GM12878 (cell line): ENCODE data around the gene CNTRL. TPM values are rescaled to one million over a fixed set of nuclear protein-coding genes. Genes with fewer than 3 reads are reported as not detected.

Experiments used
- CBX5 ChIP-seq: sonication (generic); IDR thresholded peaks from 2 replicates; pipeline ENCODE4 v1.6.1; 2016; ENCODE audit warnings: low read depth, moderate library complexity, mild to moderate bottlenecking, inconsistent platforms
- CEBPZ ChIP-seq: fragments of 150-350 bp; IDR thresholded peaks from 2 replicates; pipeline ENCODE4 v1.6.1; 2016; ENCODE audit warnings: low read depth, low read length
- EGR1 ChIP-seq, 2 experiments: IDR thresholded peaks; 1 replicate in 1 of 2; 2 replicates in 1 of 2; pipeline ENCODE4 v1.6.1; 2011 to 2012; ENCODE audit warnings: low read depth in 2 of 2, low read length in 2 of 2, borderline replicate concordance in 1 of 2, mild to moderate bottlenecking in 1 of 2, moderate library complexity in 1 of 2
- IKZF1 ChIP-seq: fragments of 450-650 bp; conservative IDR thresholded peaks from 2 replicates; pipeline ENCODE4 v1.6.1; 2017; ENCODE audit warnings: antibody characterized with exemption, mild to moderate bottlenecking
- NRF1 ChIP-seq: conservative IDR thresholded peaks from 2 replicates; pipeline ENCODE4 v1.6.1; 2011; ENCODE audit warnings: mild to moderate bottlenecking, low read depth, low read length, improper control_type of control experiment
- RBBP5 ChIP-seq: fragments of 200-600 bp; sonication (generic); conservative IDR thresholded peaks from 2 replicates; pipeline ENCODE4 v1.6.1; 2016
- SMC3 ChIP-seq: IDR thresholded peaks from 2 replicates; pipeline ENCODE4 v1.6.1; 2011; ENCODE audit warnings: low read length, improper control_type of control experiment, borderline replicate concordance
- TCF12 ChIP-seq: IDR thresholded peaks from 2 replicates; pipeline ENCODE4 v1.6.1; 2011; ENCODE audit warnings: low read depth, mild to moderate bottlenecking, low read length
- ZNF207 ChIP-seq: fragments of 450-650 bp; IDR thresholded peaks from 2 replicates; pipeline ENCODE4 v1.6.1; 2014; ENCODE audit warnings: antibody characterized with exemption, mild to moderate bottlenecking, borderline replicate concordance
- ZNF592 ChIP-seq: fragments of 450-650 bp; IDR thresholded peaks from 2 replicates; pipeline ENCODE4 v1.6.1; 2017; ENCODE audit warnings: mild to moderate bottlenecking, moderate library complexity
- ZNF687 ChIP-seq: fragments of 450-650 bp; IDR thresholded peaks from 2 replicates; pipeline ENCODE4 v1.6.1; 2017; ENCODE audit warnings: mild to moderate bottlenecking, moderate library complexity
- polyA plus RNA-seq, 11 experiments: library from polyadenylated mRNA; depleted of rRNA in 4 of 11; unstranded in 6 of 11; stranded (reverse) in 5 of 11; fragments of >200 nt; fragmentation: Nextera tagmentation in 4 of 11; fragmentation: Illumina TruSeq in 1 of 11; extraction: Ambion mirVana in 4 of 11; extraction: Trizol in 1 of 11; gene quantifications; 1 replicate in 1 of 11; 2 replicates in 10 of 11; pipeline versions ENCODE4 v1.2.1 to v1.2.3, GENCODE V29; 2011 to 2016; ENCODE audit warnings: inconsistent platforms in 2 of 11, missing spikeins in 2 of 11, low read depth in 1 of 11
- total RNA-seq, 4 experiments: library from RNA; depleted of rRNA in 3 of 4; stranded (reverse); fragments of >200 nt in 3 of 4; fragmentation: Illumina TruSeq in 1 of 4; extraction: Trizol in 1 of 4; gene quantifications; 2 replicates each; pipeline versions ENCODE4 v1.2.1 to v1.2.3, GENCODE V29; 2013 to 2021
- TF ChIP-seq, protein P1 (sequence below): fragments of 450-650 bp; conservative IDR thresholded peaks from 2 replicates; pipeline ENCODE4 v1.6.1; 2017; ENCODE audit warnings: mild to moderate bottlenecking, moderate library complexity
- TF ChIP-seq, protein P2 (sequence below), 3 experiments: IDR thresholded peaks in 2 of 3; conservative IDR thresholded peaks in 1 of 3; 2 replicates each; pipeline ENCODE4 v1.5.1; 2011; ENCODE audit warnings: low read depth in 3 of 3, low read length in 3 of 3, mild to moderate bottlenecking in 3 of 3, control low read depth in 2 of 3, moderate library complexity in 2 of 3, inconsistent platforms in 1 of 3, mixed read lengths in 1 of 3; ENCODE audit not compliant: control insufficient read depth in 2 of 3, insufficient read depth in 1 of 3; ENCODE audit errors: extremely low read depth in 1 of 3

CNTRL gene
- total and polyA plus RNA-seq, 10 of the 15 experiments (the other 5 are each of a cell fraction or from before 2014, with no cell fraction given): 20.0 to 65.4 (median 38.8) TPM

DNA sequence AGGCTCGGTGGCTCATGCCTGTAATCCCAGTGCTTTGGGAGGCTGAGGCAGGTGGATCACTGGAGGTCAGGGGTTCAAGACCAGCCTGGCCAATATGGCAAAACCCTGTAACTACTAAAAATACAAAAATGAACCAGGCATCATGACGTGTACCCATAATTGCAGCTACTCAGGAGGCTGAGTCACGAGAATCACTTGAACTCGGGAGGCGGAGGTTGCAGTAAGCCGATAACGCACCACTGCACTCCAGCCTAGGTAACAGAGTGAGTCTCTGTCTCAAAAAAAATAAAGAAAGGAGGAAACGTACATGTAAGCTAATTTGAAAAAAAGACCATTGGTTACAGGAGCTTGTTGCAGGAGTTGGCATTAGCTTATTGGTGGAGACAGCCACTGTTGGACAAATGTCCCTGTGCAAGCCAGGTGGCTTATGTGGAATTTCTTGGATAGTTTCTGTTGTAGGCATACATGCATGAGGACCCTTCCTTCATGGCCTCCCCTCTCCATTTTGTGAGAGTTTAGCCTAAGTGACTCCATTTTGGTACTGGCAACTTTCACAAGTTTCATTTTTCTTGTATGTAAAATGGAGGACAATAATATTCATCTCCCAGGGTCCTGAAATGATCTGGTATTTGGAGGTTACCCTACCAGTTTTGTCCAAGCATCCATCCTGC lies 143.7 kb downstream of the CNTRL start (continued):
- peak; percentile 94; the same call in 1 of the 2 replicates for TF ChIP-seq ZNF592
- TF ChIP-seq EGR1 (IDR thresholded peaks at IDR 0.05; ENCODE audit: borderline replicate concordance in 1 of 2, low read depth in 2 of 2, low read length in 2 of 2): no peak
- no peak for TF ChIP-seq RBBP5
- no peak for TF ChIP-seq NRF1
- TF ChIP-seq TCF12: no peak
- TF ChIP-seq ZNF207: no peak
- TF ChIP-seq, protein P1, sequence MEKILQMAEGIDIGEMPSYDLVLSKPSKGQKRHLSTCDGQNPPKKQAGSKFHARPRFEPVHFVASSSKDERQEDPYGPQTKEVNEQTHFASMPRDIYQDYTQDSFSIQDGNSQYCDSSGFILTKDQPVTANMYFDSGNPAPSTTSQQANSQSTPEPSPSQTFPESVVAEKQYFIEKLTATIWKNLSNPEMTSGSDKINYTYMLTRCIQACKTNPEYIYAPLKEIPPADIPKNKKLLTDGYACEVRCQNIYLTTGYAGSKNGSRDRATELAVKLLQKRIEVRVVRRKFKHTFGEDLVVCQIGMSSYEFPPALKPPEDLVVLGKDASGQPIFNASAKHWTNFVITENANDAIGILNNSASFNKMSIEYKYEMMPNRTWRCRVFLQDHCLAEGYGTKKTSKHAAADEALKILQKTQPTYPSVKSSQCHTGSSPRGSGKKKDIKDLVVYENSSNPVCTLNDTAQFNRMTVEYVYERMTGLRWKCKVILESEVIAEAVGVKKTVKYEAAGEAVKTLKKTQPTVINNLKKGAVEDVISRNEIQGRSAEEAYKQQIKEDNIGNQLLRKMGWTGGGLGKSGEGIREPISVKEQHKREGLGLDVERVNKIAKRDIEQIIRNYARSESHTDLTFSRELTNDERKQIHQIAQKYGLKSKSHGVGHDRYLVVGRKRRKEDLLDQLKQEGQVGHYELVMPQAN: no peak
- TF ChIP-seq ZNF687: peak; percentile 88
- TF ChIP-seq, protein P2, sequence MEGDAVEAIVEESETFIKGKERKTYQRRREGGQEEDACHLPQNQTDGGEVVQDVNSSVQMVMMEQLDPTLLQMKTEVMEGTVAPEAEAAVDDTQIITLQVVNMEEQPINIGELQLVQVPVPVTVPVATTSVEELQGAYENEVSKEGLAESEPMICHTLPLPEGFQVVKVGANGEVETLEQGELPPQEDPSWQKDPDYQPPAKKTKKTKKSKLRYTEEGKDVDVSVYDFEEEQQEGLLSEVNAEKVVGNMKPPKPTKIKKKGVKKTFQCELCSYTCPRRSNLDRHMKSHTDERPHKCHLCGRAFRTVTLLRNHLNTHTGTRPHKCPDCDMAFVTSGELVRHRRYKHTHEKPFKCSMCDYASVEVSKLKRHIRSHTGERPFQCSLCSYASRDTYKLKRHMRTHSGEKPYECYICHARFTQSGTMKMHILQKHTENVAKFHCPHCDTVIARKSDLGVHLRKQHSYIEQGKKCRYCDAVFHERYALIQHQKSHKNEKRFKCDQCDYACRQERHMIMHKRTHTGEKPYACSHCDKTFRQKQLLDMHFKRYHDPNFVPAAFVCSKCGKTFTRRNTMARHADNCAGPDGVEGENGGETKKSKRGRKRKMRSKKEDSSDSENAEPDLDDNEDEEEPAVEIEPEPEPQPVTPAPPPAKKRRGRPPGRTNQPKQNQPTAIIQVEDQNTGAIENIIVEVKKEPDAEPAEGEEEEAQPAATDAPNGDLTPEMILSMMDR (IDR thresholded peaks at IDR 0.05 in 2 of 3, conservative IDR thresholded peaks at IDR 0.05 in 1 of 3; ENCODE audit: control insufficient read depth in 2 of 3, extremely low read depth in 1 of 3, insufficient read depth in 1 of 3, low read depth in 3 of 3, low read length in 3 of 3): no peak
- TF ChIP-seq SMC3: no peak
- no peak for TF ChIP-seq CEBPZ
- TF ChIP-seq IKZF1: no peak
- no peak for TF ChIP-seq CBX5
